Osteoblast (primary cell): ENCODE data around the gene TRPM1. TPM values are rescaled to one million over a fixed set of nuclear protein-coding genes. Genes with fewer than 3 reads are reported as not detected.

Source experiments
- DNase-seq: peaks from one replicate; pipeline ENCODE4 v3.0.0; 2011; ENCODE audit warnings: low spot score, mixed read lengths; ENCODE audit not compliant: insufficient read length; ENCODE audit errors: missing footprints
- H2AFZ ChIP-seq: 2 replicates; pipeline ENCODE4 v1.6.0; 2011; ENCODE audit warnings: mild to moderate bottlenecking, low read length
- H3K27ac ChIP-seq: 2 replicates; pipeline ENCODE4 v1.5.1; 2011; ENCODE audit warnings: mild to moderate bottlenecking, low read depth, low read length, moderate library complexity
- H3K27me3 ChIP-seq: 2 replicates; pipeline ENCODE4 v1.6.0; 2012; ENCODE audit warnings: mild to moderate bottlenecking, control low read depth, inconsistent platforms, low read length, moderate library complexity; ENCODE audit not compliant: insufficient read depth
- H3K36me3 ChIP-seq: 2 replicates; pipeline ENCODE4 v1.5.1; 2011; ENCODE audit warnings: mild to moderate bottlenecking, low read length, control low read depth, moderate library complexity; ENCODE audit not compliant: insufficient read depth
- H3K4me1 ChIP-seq: 2 replicates; pipeline ENCODE4 v1.5.1; 2011; ENCODE audit warnings: mild to moderate bottlenecking, low read length, control low read depth, moderate library complexity; ENCODE audit not compliant: insufficient read depth
- H3K4me2 ChIP-seq: 2 replicates; pipeline ENCODE4 v1.6.0; 2011; ENCODE audit warnings: mild to moderate bottlenecking, low read length; ENCODE audit not compliant: insufficient read depth
- H3K4me3 ChIP-seq: fragments of 200-600 bp; sonication (generic); 3 replicates; pipeline ENCODE4 v1.5.1; 2012; ENCODE audit warnings: mild to moderate bottlenecking, low read length, inconsistent platforms; ENCODE audit not compliant: insufficient read depth
- H3K79me2 ChIP-seq: 2 replicates; pipeline ENCODE4 v1.6.0; 2012; ENCODE audit warnings: mild to moderate bottlenecking, low read length, control low read depth, inconsistent platforms; ENCODE audit not compliant: insufficient read depth
- H3K9me3 ChIP-seq: 2 replicates; pipeline ENCODE4 v1.5.1; 2011; ENCODE audit warnings: low read depth, low read length, control low read depth
- H4K20me1 ChIP-seq: 2 replicates; pipeline ENCODE4 v1.6.0; 2012; ENCODE audit warnings: mild to moderate bottlenecking, low read length, control low read depth; ENCODE audit not compliant: insufficient read depth
- total RNA-seq: library from RNA; depleted of rRNA; stranded (reverse); fragments of >200 nt; gene quantifications from 2 replicates; pipeline ENCODE4 v1.2.3, GENCODE V29; 2012
- TF ChIP-seq, protein P1 (sequence below): IDR thresholded peaks from 2 replicates; pipeline ENCODE4 v1.5.1; 2011; ENCODE audit warnings: mild to moderate bottlenecking, low read depth, low read length, moderate library complexity; ENCODE audit errors: extremely low read depth

Gene TRPM1
- total RNA-seq, 1 donor, result under 0.01 TPM

DNA sequence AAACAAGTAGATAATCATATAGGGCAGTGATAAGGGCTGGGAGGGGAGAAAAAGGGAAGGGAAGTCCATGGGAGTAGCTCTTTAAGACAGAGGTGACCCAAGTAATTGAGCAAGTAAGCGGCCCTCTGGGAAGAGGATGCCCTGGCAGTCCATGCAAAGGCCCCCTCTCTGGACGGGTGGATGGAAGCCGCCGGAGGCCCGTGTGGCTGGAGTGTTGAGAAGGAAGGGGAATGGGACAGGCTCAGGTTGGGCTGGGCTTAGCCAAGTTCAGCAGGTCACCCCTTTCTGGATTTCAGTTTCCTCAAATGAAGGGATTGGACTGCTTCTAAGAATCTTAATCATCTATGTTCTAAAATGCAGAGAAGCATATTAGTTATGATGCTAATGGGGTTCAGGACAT is 32.4 kb upstream of the TRPM1 start:
- H2AFZ ChIP-seq, result no peak overlapping the region
- no peaks in the 10 kb centered on the region for H3K9me3 ChIP-seq
- H3K4me1 ChIP-seq, result peaks cover 3% of the 10 kb centered on the region
- no peak overlapping the region for H3K4me3 ChIP-seq
- DNase-seq, result no peak
- H3K79me2 ChIP-seq, result no peaks in the 10 kb centered on the region
- H3K27me3 ChIP-seq, result peaks cover 3% of the 10 kb centered on the region
- H3K4me2 ChIP-seq, result no peak overlapping the region
- H4K20me1 ChIP-seq, result no peaks in the 10 kb centered on the region
- no peak overlapping the region for H3K27ac ChIP-seq
- TF ChIP-seq, protein P1, sequence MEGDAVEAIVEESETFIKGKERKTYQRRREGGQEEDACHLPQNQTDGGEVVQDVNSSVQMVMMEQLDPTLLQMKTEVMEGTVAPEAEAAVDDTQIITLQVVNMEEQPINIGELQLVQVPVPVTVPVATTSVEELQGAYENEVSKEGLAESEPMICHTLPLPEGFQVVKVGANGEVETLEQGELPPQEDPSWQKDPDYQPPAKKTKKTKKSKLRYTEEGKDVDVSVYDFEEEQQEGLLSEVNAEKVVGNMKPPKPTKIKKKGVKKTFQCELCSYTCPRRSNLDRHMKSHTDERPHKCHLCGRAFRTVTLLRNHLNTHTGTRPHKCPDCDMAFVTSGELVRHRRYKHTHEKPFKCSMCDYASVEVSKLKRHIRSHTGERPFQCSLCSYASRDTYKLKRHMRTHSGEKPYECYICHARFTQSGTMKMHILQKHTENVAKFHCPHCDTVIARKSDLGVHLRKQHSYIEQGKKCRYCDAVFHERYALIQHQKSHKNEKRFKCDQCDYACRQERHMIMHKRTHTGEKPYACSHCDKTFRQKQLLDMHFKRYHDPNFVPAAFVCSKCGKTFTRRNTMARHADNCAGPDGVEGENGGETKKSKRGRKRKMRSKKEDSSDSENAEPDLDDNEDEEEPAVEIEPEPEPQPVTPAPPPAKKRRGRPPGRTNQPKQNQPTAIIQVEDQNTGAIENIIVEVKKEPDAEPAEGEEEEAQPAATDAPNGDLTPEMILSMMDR, result no peak
- no peaks in the 10 kb centered on the region for H3K36me3 ChIP-seq

GRCh38 chr15:31131853-31132375 is 30.4 kb upstream of the TRPM1 start:
- Histone ChIP-seq H3K27me3 (peaks cover 14% of the 10 kb centered on the region), H2AFZ (no peak overlapping the region), H3K4me1 (peaks cover 3% of the 10 kb centered on the region), H3K4me3 (no peak overlapping the region), H4K20me1 (no peaks in the 10 kb centered on the region), H3K9me3 (no peaks in the 10 kb centered on the region), H3K36me3 (no peaks in the 10 kb centered on the region), H3K27ac (no peak overlapping the region), H3K4me2 (no peak overlapping the region), H3K79me2 (no peaks in the 10 kb centered on the region)
- TF ChIP-seq, protein P1, result no peak
- DNase-seq, result no peak

- Histone ChIP-seq H4K20me1 (no peaks in the 10 kb centered on the region), H3K36me3 (no peaks in the 10 kb centered on the region), H3K4me3 (no peak overlapping the region), H3K27me3 (peaks cover 17% of the 10 kb centered on the region), H3K27ac (no peak overlapping the region), H3K79me2 (no peaks in the 10 kb centered on the region), H2AFZ (no peak overlapping the region), H3K9me3 (no peaks in the 10 kb centered on the region), H3K4me2 (no peak overlapping the region), H3K4me1 (peaks cover 3% of the 10 kb centered on the region)
- TF ChIP-seq, protein P1, result no peak
- DNase-seq, result no peak
Measured at GRCh38 chr15:31130576-31131237, 29.2 kb upstream of the TRPM1 start.

DNA sequence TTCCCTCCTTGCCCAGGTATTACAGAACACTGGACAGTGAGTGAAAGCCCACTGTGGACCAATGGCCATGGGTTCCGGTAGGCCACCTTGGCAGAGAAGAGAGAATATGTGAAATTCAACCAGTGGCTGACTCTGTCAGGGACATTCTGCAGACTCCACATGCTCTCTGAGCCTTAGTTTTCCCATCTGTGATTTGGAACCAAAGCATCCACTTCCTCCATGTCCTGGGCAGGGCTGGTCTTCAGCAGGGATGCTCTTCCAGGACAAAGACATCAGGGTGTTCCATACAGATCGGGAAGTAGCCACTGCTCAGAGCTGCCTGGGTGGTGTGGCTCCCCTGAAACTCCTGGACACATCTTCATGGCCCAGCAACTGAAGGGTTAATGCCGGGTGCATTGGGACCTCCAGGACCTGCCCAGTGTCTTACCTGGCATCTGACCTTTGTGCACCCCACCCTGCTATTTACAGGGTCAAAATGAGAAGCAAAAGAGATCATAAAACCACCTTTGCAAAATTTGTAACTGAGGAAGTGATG is 28.3 kb upstream of the TRPM1 start:
- H3K27me3 ChIP-seq, result peaks cover 17% of the 10 kb centered on the region
- H4K20me1 ChIP-seq, result no peaks in the 10 kb centered on the region
- H3K4me2 ChIP-seq, result no peak overlapping the region
- DNase-seq, result peak; percentile 54
- no peaks in the 10 kb centered on the region for H3K79me2 ChIP-seq
- H3K27ac ChIP-seq, result no peak overlapping the region
- peaks cover 3% of the 10 kb centered on the region for H3K4me1 ChIP-seq
- no peaks in the 10 kb centered on the region for H3K9me3 ChIP-seq
- H3K4me3 ChIP-seq, result no peak overlapping the region
- TF ChIP-seq, protein P1, result no peak
- no peaks in the 10 kb centered on the region for H3K36me3 ChIP-seq
- no peak overlapping the region for H2AFZ ChIP-seq
